Breast epithelium (tissue), 4 donors: ENCODE data around the gene GRIP1. TPM values are rescaled to one million over a fixed set of nuclear protein-coding genes. Genes with fewer than 3 reads are reported as not detected.

Source experiments
- DNase-seq, 2 donors: peaks; one replicate each; pipeline ENCODE4 v3.0.0-alpha.2; 2019; ENCODE audit warnings: low spot score in 2 of 2
- H3K27ac ChIP-seq, 2 donors: fragments of 200-600 bp; sonication (generic) in 1 of 2; one replicate each; pipeline ENCODE4 v1.5.1; 2016 to 2019; ENCODE audit warnings: mild to moderate bottlenecking in 1 of 2
- H3K27me3 ChIP-seq, 2 donors: fragments of 200-600 bp; sonication (generic) in 1 of 2; one replicate each; pipeline versions ENCODE4 v1.5.1 to v1.6.0; 2017 to 2019; ENCODE audit warnings: control low read depth in 1 of 2, mild to moderate bottlenecking in 1 of 2
- H3K36me3 ChIP-seq: fragments of 200-600 bp; one replicate; pipeline ENCODE4 v1.5.1; 2019
- H3K4me1 ChIP-seq, 2 donors: fragments of 200-600 bp; sonication (generic); one replicate each; pipeline ENCODE4 v1.5.1; 2016 to 2019; ENCODE audit warnings: control low read depth in 1 of 2
- H3K4me3 ChIP-seq, 3 donors: fragments of 200-600 bp; sonication (generic); 1 replicate in 2 of 3; 2 replicates in 1 of 3; pipeline ENCODE4 v1.5.1; 2016 to 2019; ENCODE audit warnings: mild to moderate bottlenecking in 3 of 3, moderate library complexity in 2 of 3
- H3K9me3 ChIP-seq, 2 donors: fragments of 200-600 bp; sonication (generic) in 1 of 2; one replicate each; pipeline ENCODE4 v1.5.1; 2016 to 2019; ENCODE audit warnings: control low read depth in 1 of 2
- POLR2A ChIP-seq: fragments of 450-650 bp; IDR thresholded peaks from one replicate; pipeline ENCODE4 v1.6.1; 2016; ENCODE audit warnings: antibody characterized with exemption, mild to moderate bottlenecking, moderate library complexity
- POLR2AphosphoS5 ChIP-seq, 3 donors: sonication (generic); formaldehyde crosslinking; IDR thresholded peaks; one replicate each; pipeline ENCODE4 v1.6.1; 2017; ENCODE audit warnings: antibody characterized with exemption in 3 of 3
- intact Hi-C: fragments of 100-400 bp; cut with DNase I; formaldehyde crosslinking; loops from one replicate; pipeline ENCODE4 v1.15.1; 2023; ENCODE audit warnings: low total_unique reads
- total RNA-seq, 3 donors: library from RNA; depleted of rRNA; stranded (reverse); fragments of >200 nt; gene quantifications; one replicate each; pipeline ENCODE4 v1.1.0, GENCODE V29; 2016
- TF ChIP-seq, protein P1 (sequence below), 3 donors: fragments of 450-650 bp; IDR thresholded peaks; one replicate each; pipeline ENCODE4 v1.5.1; 2016 to 2017; ENCODE audit warnings: antibody characterized with exemption in 3 of 3, mild to moderate bottlenecking in 3 of 3, moderate library complexity in 3 of 3

GRIP1 gene
- total RNA-seq, 3 donors from 2014 or later, result 0.48 to 6.3 (median 2.9) TPM

DNA sequence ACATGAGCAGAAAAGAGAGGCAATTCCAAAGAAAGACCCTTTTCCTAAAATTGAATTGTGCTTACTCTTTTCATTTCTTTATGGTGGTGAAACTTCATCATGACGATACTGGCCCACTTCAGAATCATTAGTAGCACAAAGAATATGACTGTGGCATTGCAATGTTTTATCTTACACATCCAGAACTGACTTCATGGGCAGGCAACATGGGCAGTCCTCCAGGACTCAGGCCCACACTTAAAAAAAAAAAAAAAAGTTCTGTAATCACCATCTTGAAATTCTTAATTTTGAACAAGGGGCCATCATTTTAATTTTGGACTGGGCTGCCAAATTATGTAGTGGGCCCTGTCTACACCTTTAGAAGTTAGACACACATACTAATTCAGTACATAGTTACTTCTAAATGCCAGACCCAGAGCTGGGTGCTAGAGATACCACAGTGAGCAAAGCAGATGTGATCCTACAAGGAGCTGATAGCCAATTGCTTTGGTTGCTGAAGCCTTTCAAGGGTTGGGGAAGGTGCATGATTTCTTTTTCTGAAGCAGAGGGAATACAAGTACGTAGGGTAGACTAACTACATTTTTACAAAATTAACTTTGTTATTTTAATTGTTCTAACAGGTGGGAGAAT is 341.4 kb downstream of the GRIP1 start:
- TF ChIP-seq POLR2AphosphoS5 (IDR thresholded peaks at IDR 0.05) (no peak), POLR2A (no peak)
- TF ChIP-seq, protein P1, sequence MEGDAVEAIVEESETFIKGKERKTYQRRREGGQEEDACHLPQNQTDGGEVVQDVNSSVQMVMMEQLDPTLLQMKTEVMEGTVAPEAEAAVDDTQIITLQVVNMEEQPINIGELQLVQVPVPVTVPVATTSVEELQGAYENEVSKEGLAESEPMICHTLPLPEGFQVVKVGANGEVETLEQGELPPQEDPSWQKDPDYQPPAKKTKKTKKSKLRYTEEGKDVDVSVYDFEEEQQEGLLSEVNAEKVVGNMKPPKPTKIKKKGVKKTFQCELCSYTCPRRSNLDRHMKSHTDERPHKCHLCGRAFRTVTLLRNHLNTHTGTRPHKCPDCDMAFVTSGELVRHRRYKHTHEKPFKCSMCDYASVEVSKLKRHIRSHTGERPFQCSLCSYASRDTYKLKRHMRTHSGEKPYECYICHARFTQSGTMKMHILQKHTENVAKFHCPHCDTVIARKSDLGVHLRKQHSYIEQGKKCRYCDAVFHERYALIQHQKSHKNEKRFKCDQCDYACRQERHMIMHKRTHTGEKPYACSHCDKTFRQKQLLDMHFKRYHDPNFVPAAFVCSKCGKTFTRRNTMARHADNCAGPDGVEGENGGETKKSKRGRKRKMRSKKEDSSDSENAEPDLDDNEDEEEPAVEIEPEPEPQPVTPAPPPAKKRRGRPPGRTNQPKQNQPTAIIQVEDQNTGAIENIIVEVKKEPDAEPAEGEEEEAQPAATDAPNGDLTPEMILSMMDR (IDR thresholded peaks at IDR 0.05), result no peak
- H3K4me3 ChIP-seq, result no peak overlapping the region
- H3K27me3 ChIP-seq, result no peaks in the 10 kb centered on the region
- no peak for DNase-seq
- intact Hi-C loops, result no loop called here
- H3K9me3 ChIP-seq, result peaks cover 9 to 21% of the 10 kb centered on the region in 2 donors
- peaks cover 5% of the 10 kb centered on the region for H3K36me3 ChIP-seq
- no peak overlapping the region for H3K27ac ChIP-seq
- H3K4me1 ChIP-seq, result no peaks in the 10 kb centered on the region

- Histone ChIP-seq H3K36me3 (peaks cover 5% of the 10 kb centered on the region), H3K27me3 (no peaks in the 10 kb centered on the region), H3K4me3 (no peak overlapping the region), H3K4me1 (no peaks in the 10 kb centered on the region), H3K27ac (no peak overlapping the region), H3K9me3 (peaks cover 0 to 8% of the 10 kb centered on the region in 2 donors)
- intact Hi-C loops, result no loop called here
- TF ChIP-seq POLR2AphosphoS5 (IDR thresholded peaks at IDR 0.05), result no peak
- DNase-seq, result no peak
Observed at GRCh38 chr12:66335746-66336145, 343.1 kb downstream of the GRIP1 start.

DNA sequence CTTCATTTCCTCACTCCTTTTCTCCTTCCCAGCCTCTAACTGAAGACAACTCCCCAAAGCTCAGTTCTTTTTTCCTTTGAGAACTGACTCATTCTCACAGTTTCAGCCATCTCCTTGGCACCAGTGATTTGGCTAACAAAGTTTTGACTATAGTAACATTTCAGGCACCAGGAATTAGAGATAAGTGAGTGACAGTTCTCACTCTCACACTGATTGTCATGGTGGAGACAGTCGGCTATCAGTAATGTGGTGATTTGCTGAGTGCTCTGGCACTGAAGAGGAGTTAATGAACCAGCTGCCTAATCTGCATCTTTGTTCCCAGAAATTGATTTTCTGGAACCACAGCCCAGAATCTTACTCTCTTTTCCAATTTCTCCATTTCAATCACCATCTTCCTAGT is 347.1 kb downstream of the GRIP1 start:
- no peak for DNase-seq
- Histone ChIP-seq H3K36me3 (no peaks in the 10 kb centered on the region), H3K9me3 (no peaks in the 10 kb centered on the region), H3K4me1 (no peaks in the 10 kb centered on the region), H3K27ac (no peak overlapping the region), H3K4me3 (no peak overlapping the region), H3K27me3 (no peaks in the 10 kb centered on the region)
- intact Hi-C loops, result no loop called here
- TF ChIP-seq POLR2A (no peak), POLR2AphosphoS5 (IDR thresholded peaks at IDR 0.05) (no peak)
- TF ChIP-seq, protein P1 (IDR thresholded peaks at IDR 0.05), result no peak

- no peaks in the 10 kb centered on the region for H3K27me3 ChIP-seq
- no peaks in the 10 kb centered on the region for H3K9me3 ChIP-seq
- intact Hi-C loops, result no loop called here
- H3K36me3 ChIP-seq, result no peaks in the 10 kb centered on the region
- DNase-seq, result no peak
- TF ChIP-seq, protein P1 (IDR thresholded peaks at IDR 0.05), result no peak
- TF ChIP-seq POLR2AphosphoS5 (IDR thresholded peaks at IDR 0.05), result no peak
- no peak for TF ChIP-seq POLR2A
- no peaks in the 10 kb centered on the region for H3K4me1 ChIP-seq
- no peak overlapping the region for H3K27ac ChIP-seq
- H3K4me3 ChIP-seq, result no peak overlapping the region
Observed at GRCh38 chr12:66331016-66331415, 347.9 kb downstream of the GRIP1 start.

DNA sequence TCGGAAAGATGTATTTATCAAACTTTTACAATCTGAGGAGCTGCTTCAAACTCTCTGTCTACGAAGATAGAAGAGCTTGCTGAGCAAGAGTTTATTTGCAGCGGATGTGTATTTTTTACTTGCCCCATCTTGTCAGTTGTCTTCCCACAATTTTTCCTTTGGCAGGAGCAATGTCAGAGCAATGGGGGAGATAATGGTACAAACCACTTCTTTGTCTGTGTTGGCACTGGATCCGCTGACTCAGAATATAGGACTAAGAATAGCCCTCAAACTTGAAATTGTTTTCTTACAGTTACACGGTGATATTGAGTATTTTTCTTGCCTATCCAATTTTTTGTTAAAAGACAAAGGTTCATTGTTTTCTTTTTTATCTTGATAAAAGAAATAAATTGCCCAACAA is 348.9 kb downstream of the GRIP1 start:
- Histone ChIP-seq H3K27me3 (no peaks in the 10 kb centered on the region), H3K27ac (no peak overlapping the region), H3K9me3 (no peaks in the 10 kb centered on the region), H3K4me1 (no peaks in the 10 kb centered on the region), H3K4me3 (no peak overlapping the region), H3K36me3 (no peaks in the 10 kb centered on the region)
- intact Hi-C loops, result no loop called here
- TF ChIP-seq, protein P1 (IDR thresholded peaks at IDR 0.05), result no peak
- TF ChIP-seq POLR2AphosphoS5 (IDR thresholded peaks at IDR 0.05), result no peak
- no peak for TF ChIP-seq POLR2A
- DNase-seq, result peak in 1 of 2 donors; percentile 42
